Activated CD8-positive, alpha-beta T cell treated with anti-CD3 and anti-CD28 coated beads for 36 hours (primary cell): ENCODE data around the gene ASIC3. TPM values are rescaled to one million over a fixed set of nuclear protein-coding genes. Genes with fewer than 3 reads are reported as not detected.
A peak's percentile ranks its signal among the peaks of the same experiment; 100 is the strongest.
"Not testable (repeated sequence)": the region's sequence is repeated elsewhere in the genome, so short reads cannot be mapped to it uniquely, and the experiment has no call there.

Source experiments
- ATAC-seq: fragments of 200-7000 bp; cut with Tn5 transposase; one replicate; pipeline ENCODE4 v1.10.0; 2021; ENCODE audit warnings: mild to moderate bottlenecking, moderate library complexity
- CTCF ChIA-PET: fragments of 350-600 bp; sonication (Branson Sonifier 250); formaldehyde crosslinking; loops from one replicate; lab custom pipeline; 2021; ENCODE audit warnings: antibody characterized with exemption; lab: Charles Lee
- POLR2A ChIA-PET: fragments of 350-600 bp; sonication (Branson Sonifier 250); formaldehyde crosslinking; loops from one replicate; lab custom pipeline; 2021; ENCODE audit warnings: antibody characterized with exemption; lab: Charles Lee
- DNase-seq: peaks from one replicate; pipeline ENCODE4 v3.0.0-alpha.2; 2020
- H3K27ac Mint-ChIP-seq: one replicate; pipeline ENCODE4 v1.8.0; 2021; ENCODE audit warnings: mild to moderate bottlenecking, mixed read lengths
- H3K27me3 Mint-ChIP-seq: one replicate; pipeline ENCODE4 v1.8.0; 2021; ENCODE audit warnings: mixed read lengths
- H3K36me3 Mint-ChIP-seq: one replicate; pipeline ENCODE4 v1.8.0; 2021; ENCODE audit warnings: low read depth, mixed read lengths
- H3K4me1 Mint-ChIP-seq: one replicate; pipeline ENCODE4 v1.8.0; 2021; ENCODE audit warnings: low read depth, mixed read lengths
- H3K4me3 Mint-ChIP-seq: one replicate; pipeline ENCODE4 v1.8.0; 2021; ENCODE audit warnings: mild to moderate bottlenecking, moderate library complexity, mixed read lengths
- H3K9me3 Mint-ChIP-seq: one replicate; pipeline ENCODE4 v1.8.0; 2021; ENCODE audit warnings: mixed read lengths
- intact Hi-C: fragments of 100-400 bp; cut with micrococcal nuclease; formaldehyde crosslinking; loops from one replicate; pipeline ENCODE4 v1.10.0; 2022
- total RNA-seq, 2 experiments: library from RNA; stranded (reverse); gene quantifications; one replicate each; pipeline ENCODE4 v1.2.3, GENCODE V29; 2021
- TF ChIP-seq, protein P1 (sequence below): fragments of 200-600 bp; IDR thresholded peaks from one replicate; pipeline ENCODE4 v1.8.0; 2022; ENCODE audit warnings: antibody characterized with exemption, mild to moderate bottlenecking

ASIC3 gene
- total RNA-seq, 2 experiments from 2014 or later = 3.7 to 5.8 TPM

DNA sequence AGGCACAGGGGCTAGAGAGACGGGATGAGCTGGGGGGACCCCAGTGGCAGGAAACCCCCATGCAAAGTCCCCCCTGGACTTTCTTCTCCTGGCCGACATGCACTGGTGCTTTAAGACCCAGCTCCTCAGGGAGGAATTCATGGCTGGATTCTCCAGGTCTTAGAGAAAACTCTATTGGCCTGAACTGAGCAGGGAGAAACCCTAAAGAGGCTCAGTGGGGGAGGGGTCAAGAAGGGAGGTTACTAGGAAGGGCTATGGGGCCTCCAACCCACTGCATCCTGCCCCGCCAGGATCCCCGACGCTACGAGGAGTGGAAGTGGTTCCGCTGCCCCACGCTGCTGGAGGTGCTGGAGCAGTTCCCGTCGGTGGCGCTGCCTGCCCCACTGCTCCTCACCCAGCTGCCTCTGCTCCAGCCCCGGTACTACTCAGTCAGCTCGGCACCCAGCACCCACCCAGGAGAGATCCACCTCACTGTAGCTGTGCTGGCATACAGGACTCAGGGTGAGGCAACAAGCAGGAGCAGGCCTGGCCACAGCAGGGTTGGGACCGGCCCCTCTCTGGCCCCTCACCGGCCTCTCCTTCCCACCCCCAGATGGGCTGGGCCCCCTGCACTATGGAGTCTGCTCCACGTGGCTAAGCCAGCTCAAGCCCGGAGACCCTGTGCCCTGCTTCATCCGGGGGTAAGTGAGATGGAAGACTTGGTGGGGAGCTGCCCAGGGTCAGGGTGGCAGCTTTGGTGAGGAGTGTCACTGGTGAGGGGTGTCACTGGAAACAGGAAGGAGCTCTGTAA lies 37.8 kb upstream of the ASIC3 start:
- no peaks in the 10 kb centered on the region for H3K27me3 Mint-ChIP-seq
- peak; percentile 66 for DNase-seq
- ChIA-PET CTCF (interaction anchor here (0.7 to 4.3 kb wide), 16 partner anchors 8 to 134 kb away, joined by 3 to 58 read pairs (median 8); partner anchors contain the start of genes ABCB8 and AGAP3), POLR2A (interaction anchor here (1.1 to 2.5 kb wide), 4 partner anchors 8 to 49 kb away, joined by 3 to 18 read pairs (median 6); partner anchors contain the start of genes ABCB8 and SLC4A2)
- peak; percentile 32 for ATAC-seq
- H3K27ac Mint-ChIP-seq = peak overlapping the region; percentile 84
- intact Hi-C loops = no loop called here
- no peaks in the 10 kb centered on the region for H3K9me3 Mint-ChIP-seq
- TF ChIP-seq, protein P1, sequence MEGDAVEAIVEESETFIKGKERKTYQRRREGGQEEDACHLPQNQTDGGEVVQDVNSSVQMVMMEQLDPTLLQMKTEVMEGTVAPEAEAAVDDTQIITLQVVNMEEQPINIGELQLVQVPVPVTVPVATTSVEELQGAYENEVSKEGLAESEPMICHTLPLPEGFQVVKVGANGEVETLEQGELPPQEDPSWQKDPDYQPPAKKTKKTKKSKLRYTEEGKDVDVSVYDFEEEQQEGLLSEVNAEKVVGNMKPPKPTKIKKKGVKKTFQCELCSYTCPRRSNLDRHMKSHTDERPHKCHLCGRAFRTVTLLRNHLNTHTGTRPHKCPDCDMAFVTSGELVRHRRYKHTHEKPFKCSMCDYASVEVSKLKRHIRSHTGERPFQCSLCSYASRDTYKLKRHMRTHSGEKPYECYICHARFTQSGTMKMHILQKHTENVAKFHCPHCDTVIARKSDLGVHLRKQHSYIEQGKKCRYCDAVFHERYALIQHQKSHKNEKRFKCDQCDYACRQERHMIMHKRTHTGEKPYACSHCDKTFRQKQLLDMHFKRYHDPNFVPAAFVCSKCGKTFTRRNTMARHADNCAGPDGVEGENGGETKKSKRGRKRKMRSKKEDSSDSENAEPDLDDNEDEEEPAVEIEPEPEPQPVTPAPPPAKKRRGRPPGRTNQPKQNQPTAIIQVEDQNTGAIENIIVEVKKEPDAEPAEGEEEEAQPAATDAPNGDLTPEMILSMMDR = no peak
- peak overlapping the region; percentile 63 for H3K4me3 Mint-ChIP-seq
- H3K4me1 Mint-ChIP-seq = peaks cover 66% of the 10 kb centered on the region
- peaks cover 13% of the 10 kb centered on the region for H3K36me3 Mint-ChIP-seq

DNA sequence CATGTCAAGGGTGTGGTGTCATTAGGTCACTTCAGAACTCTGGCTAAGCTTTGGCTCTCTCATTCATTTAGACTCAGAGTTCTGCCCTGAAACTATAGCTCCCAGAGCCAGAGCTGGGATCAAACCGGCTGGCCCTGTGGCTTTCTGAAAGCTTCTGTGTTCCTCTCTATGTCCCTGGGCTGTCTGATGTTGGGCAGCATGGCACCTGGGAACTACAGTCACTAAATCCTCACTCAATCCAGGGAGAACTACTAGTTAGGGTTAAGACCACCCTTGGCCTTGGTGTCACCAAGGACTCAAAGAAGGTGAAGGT lies 37.3 kb upstream of the ASIC3 start:
- POLR2A ChIA-PET = interaction anchor here (0.7 to 2.2 kb wide), 4 partner anchors 13 to 48 kb away, joined by 3 to 8 read pairs (median 4); partner anchors contain the start of genes ABCB8 and SLC4A2
- peaks cover 68% of the 10 kb centered on the region for H3K4me1 Mint-ChIP-seq

GRCh38 chr7:151011616-151012015 lies 36.7 kb upstream of the ASIC3 start:
- ChIA-PET POLR2A (interaction anchor here (0.7 to 2.2 kb wide), 3 partner anchors 17 to 32 kb away, joined by 3 to 8 read pairs (median 4); partner anchors contain the start of gene ABCB8), CTCF (interaction anchor here (1.0 to 3.6 kb wide), 4 partner anchors 11 to 113 kb away, joined by 3 to 28 read pairs (median 10); no protein-coding TSS in a partner anchor)
- ATAC-seq, H3K27me3 Mint-ChIP-seq, intact Hi-C loops, H3K4me3 Mint-ChIP-seq, H3K9me3 Mint-ChIP-seq, H3K27ac Mint-ChIP-seq, DNase-seq: not testable (repeated sequence)
- Mint-ChIP-seq H3K4me1 (peaks cover 72% of the 10 kb centered on the region), H3K36me3 (peaks cover 14% of the 10 kb centered on the region)

More for the DNA sequence above, 37.3 kb upstream of the ASIC3 start:
- peak overlapping the region; percentile 63 for H3K4me3 Mint-ChIP-seq
- ATAC-seq (no peak), DNase-seq (no peak)
- intact Hi-C loops = no loop called here
- TF ChIP-seq, protein P1 = no peak
- no peaks in the 10 kb centered on the region for H3K27me3 Mint-ChIP-seq
- CTCF ChIA-PET = interaction anchor here (0.8 to 4.3 kb wide), 12 partner anchors 7 to 134 kb away, joined by 3 to 58 read pairs (median 12); partner anchors contain the start of gene AGAP3
- no peaks in the 10 kb centered on the region for H3K9me3 Mint-ChIP-seq
- H3K27ac Mint-ChIP-seq = peak overlapping the region; percentile 84
- H3K36me3 Mint-ChIP-seq = peaks cover 14% of the 10 kb centered on the region

DNA sequence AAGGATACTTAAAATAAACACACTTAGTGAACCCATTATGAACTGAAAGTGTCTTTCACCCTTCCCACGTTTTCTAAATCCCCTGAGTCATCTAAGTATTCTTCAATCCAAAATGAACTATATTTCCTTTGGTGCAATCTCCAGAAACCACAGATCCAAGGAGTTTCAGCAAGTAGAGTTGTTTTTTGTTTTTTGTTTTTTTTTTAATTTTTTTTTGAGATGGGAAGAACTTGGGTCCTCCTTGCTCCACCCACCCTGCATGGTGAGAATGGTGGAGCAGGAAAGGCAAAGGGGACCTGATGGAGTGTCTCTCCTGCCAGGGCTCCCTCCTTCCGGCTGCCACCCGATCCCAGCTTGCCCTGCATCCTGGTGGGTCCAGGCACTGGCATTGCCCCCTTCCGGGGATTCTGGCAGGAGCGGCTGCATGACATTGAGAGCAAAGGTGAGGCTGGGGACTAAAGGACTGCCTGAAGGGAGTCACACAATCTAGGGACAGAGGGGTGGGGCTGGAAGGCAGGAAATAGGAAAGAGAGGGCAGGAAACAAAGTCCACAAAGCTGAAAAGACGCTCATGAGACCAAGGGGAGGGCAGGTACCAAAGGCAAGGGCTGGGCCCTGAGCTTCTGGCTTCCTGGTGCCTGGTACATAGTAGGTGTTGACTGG lies 36.2 kb upstream of the ASIC3 start:
- DNase-seq = no peak
- Mint-ChIP-seq H3K36me3 (peaks cover 14% of the 10 kb centered on the region), H3K27me3 (no peaks in the 10 kb centered on the region), H3K27ac (peak overlapping the region; percentile 50), H3K4me1 (peaks cover 76% of the 10 kb centered on the region), H3K9me3 (no peaks in the 10 kb centered on the region), H3K4me3 (peak overlapping the region; percentile 1)
- POLR2A ChIA-PET = interaction anchor here (0.7 to 2.2 kb wide), 4 partner anchors 10 to 33 kb away, joined by 3 to 8 read pairs (median 4); partner anchors contain the start of gene ABCB8
- intact Hi-C loops = no loop called here
- TF ChIP-seq, protein P1 = no peak
- no peak for ATAC-seq
- CTCF ChIA-PET = interaction anchor here (0.9 to 8.6 kb wide), 7 partner anchors 10 to 114 kb away, joined by 3 to 73 read pairs (median 6); partner anchors contain the start of gene ABCB8

GRCh38 chr7:151012911-151013347 lies 35.4 kb upstream of the ASIC3 start:
- H3K9me3 Mint-ChIP-seq = no peaks in the 10 kb centered on the region
- H3K4me3 Mint-ChIP-seq = peak overlapping the region; percentile 1
- H3K36me3 Mint-ChIP-seq = peaks cover 14% of the 10 kb centered on the region
- ChIA-PET CTCF (interaction anchor here (0.9 to 8.6 kb wide), 6 partner anchors 17 to 98 kb away, joined by 3 to 73 read pairs (median 6); partner anchors contain the start of gene ABCB8), POLR2A (interaction anchor here (0.8 kb wide), 1 partner anchor 9 kb away, joined by 3 read pairs; no protein-coding TSS in a partner anchor)
- TF ChIP-seq, protein P1 = peak; percentile 51
- intact Hi-C loops = no loop called here
- H3K27me3 Mint-ChIP-seq = peaks cover 1% of the 10 kb centered on the region
- ATAC-seq = no peak
- H3K27ac Mint-ChIP-seq = peak overlapping the region; percentile 50
- H3K4me1 Mint-ChIP-seq = peaks cover 76% of the 10 kb centered on the region
- DNase-seq = no peak
